ENCODE data around the gene CCNJL.

The CCNJL gene

DNA sequence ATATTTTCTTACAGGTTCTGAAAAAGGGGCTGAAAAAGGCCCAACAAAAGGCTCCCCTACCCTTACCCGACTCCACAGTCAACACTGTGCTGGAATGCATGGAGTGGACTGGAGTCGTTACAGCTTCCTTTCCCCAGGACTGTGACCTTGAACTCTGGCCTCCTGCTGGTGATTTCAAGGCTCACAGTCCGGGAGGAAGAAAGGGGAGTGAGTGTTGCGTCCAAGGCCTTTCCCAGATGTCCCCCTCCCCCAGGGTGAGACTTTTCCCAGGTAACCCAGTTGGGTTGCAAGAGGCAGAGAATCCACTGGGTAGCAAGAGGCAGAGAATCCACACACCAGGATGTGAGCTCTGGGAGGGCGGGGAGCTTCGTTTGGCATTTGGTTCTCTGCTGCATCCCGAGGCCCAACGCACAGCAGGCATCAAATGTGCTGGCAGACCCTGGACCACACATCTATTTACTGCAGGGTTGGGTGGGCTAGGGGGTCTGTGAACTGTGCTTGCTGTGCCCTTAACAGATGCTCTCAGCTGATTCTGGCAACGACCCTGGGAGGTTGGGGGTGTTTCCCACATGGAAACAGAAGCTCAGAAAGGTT is 45.5 kb downstream of the CCNJL start:
- CTCF ChIA-PET = no interaction called here
- DNase-seq (ENCODE audit: extremely low spot score) = no peak
- POLR2A ChIA-PET = no interaction called here
- no peak for TF ChIP-seq FOXA1 (IDR thresholded peaks at IDR 0.05)
- no peak for TF ChIP-seq LEF1 (IDR thresholded peaks at IDR 0.05; ENCODE audit: borderline replicate concordance)
- no peak for TF ChIP-seq SP1 (IDR thresholded peaks at IDR 0.05)
- TF ChIP-seq L3MBTL2 (conservative IDR thresholded peaks at IDR 0.05) = no peak
- TF ChIP-seq HDGF (IDR thresholded peaks at IDR 0.05; ENCODE audit: borderline replicate concordance) = no peak
- no peak for TF ChIP-seq FOXK2 (IDR thresholded peaks at IDR 0.05)
- no peak for TF ChIP-seq ZNF384 (IDR thresholded peaks at IDR 0.05)
- no peak for TF ChIP-seq ELF4 (IDR thresholded peaks at IDR 0.05)
- no peak for TF ChIP-seq CTBP1 (IDR thresholded peaks at IDR 0.05; ENCODE audit: borderline replicate concordance)
- no peak for TF ChIP-seq SUZ12 (IDR thresholded peaks at IDR 0.05)
- no peak for TF ChIP-seq BHLHE40 (IDR thresholded peaks at IDR 0.05; ENCODE audit: borderline replicate concordance)
- TF ChIP-seq, protein P1, sequence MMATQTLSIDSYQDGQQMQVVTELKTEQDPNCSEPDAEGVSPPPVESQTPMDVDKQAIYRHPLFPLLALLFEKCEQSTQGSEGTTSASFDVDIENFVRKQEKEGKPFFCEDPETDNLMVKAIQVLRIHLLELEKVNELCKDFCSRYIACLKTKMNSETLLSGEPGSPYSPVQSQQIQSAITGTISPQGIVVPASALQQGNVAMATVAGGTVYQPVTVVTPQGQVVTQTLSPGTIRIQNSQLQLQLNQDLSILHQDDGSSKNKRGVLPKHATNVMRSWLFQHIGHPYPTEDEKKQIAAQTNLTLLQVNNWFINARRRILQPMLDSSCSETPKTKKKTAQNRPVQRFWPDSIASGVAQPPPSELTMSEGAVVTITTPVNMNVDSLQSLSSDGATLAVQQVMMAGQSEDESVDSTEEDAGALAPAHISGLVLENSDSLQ (IDR thresholded peaks at IDR 0.05) = no peak
- TF ChIP-seq TARDBP (IDR thresholded peaks at IDR 0.05) = no peak
- no peak for TF ChIP-seq ARNT (IDR thresholded peaks at IDR 0.05)

DNA sequence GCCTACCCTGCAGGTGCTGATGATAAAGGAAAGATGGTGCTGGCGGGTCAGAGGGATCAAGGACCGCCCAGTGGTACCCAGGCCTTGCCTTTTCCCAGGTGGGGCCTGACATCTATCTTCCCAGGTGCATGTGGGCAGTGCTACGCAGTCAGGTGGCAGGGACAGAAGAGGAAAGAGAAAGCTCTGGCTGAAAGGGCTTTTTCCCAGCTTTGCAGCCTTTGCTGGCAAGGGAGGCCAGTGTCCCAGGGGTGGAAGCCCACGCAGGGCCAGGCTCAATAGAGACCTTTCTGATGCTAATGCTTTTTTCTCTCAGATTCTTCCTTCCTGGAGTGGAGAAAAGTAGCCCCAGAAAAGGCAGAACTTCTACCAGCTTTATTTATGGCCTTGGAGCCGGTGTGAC is 46.3 kb downstream of the CCNJL start:
- ChIA-PET CTCF (no interaction called here), POLR2A (no interaction called here)
- TF ChIP-seq LEF1 (IDR thresholded peaks at IDR 0.05; ENCODE audit: borderline replicate concordance) = no peak
- TF ChIP-seq SUZ12 (IDR thresholded peaks at IDR 0.05) = no peak
- TF ChIP-seq, protein P1 (IDR thresholded peaks at IDR 0.05) = no peak
- TF ChIP-seq FOXM1 (IDR thresholded peaks at IDR 0.05; ENCODE audit: borderline replicate concordance) = no peak
- no peak for TF ChIP-seq L3MBTL2 (conservative IDR thresholded peaks at IDR 0.05)
- TF ChIP-seq HDGF (IDR thresholded peaks at IDR 0.05; ENCODE audit: borderline replicate concordance) = no peak
- no peak for TF ChIP-seq NFRKB (IDR thresholded peaks at IDR 0.05)
- TF ChIP-seq ELF4 (IDR thresholded peaks at IDR 0.05) = no peak
- TF ChIP-seq ZNF384 (IDR thresholded peaks at IDR 0.05) = no peak
- no peak for TF ChIP-seq ARNT (IDR thresholded peaks at IDR 0.05)
- no peak for TF ChIP-seq CTBP1 (IDR thresholded peaks at IDR 0.05; ENCODE audit: borderline replicate concordance)
- no peak for TF ChIP-seq FOXK2 (IDR thresholded peaks at IDR 0.05)
- TF ChIP-seq BHLHE40 (IDR thresholded peaks at IDR 0.05; ENCODE audit: borderline replicate concordance) = no peak
- DNase-seq (ENCODE audit: extremely low spot score) = no peak

DNA sequence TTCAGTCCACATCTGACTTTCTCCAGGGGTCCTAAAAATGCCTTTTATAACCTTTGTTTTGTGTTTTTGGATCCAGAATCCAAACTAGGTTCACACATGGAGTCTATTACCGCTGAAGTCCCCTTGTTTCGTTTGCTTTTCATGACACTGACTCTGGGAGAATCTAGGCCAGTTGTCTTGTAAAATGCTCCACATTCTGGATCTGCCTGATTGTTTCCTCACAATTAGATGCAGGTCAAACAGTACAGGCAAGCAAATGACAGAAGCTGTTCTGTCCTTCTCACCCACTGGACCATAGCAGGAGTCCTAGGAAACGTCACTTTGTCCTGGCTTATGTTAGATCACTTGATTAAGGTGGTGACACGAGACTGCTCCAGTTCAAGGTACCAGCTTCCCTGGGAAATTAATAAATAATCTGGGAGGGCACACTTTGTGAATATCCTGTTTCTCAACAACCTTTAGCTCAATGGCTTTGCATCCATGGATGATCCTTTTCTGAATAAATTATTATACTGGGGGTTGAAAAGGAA is 49.0 kb downstream of the CCNJL start:
- POLR2A ChIA-PET = no interaction called here
- DNase-seq (ENCODE audit: extremely low spot score) = no peak
- CTCF ChIA-PET = no interaction called here
- TF ChIP-seq FOXM1 (IDR thresholded peaks at IDR 0.05; ENCODE audit: borderline replicate concordance) = no peak
- no peak for TF ChIP-seq NFRKB (IDR thresholded peaks at IDR 0.05)
- TF ChIP-seq BHLHE40 (IDR thresholded peaks at IDR 0.05; ENCODE audit: borderline replicate concordance) = no peak
- no peak for TF ChIP-seq ZNF384 (IDR thresholded peaks at IDR 0.05)

DNA sequence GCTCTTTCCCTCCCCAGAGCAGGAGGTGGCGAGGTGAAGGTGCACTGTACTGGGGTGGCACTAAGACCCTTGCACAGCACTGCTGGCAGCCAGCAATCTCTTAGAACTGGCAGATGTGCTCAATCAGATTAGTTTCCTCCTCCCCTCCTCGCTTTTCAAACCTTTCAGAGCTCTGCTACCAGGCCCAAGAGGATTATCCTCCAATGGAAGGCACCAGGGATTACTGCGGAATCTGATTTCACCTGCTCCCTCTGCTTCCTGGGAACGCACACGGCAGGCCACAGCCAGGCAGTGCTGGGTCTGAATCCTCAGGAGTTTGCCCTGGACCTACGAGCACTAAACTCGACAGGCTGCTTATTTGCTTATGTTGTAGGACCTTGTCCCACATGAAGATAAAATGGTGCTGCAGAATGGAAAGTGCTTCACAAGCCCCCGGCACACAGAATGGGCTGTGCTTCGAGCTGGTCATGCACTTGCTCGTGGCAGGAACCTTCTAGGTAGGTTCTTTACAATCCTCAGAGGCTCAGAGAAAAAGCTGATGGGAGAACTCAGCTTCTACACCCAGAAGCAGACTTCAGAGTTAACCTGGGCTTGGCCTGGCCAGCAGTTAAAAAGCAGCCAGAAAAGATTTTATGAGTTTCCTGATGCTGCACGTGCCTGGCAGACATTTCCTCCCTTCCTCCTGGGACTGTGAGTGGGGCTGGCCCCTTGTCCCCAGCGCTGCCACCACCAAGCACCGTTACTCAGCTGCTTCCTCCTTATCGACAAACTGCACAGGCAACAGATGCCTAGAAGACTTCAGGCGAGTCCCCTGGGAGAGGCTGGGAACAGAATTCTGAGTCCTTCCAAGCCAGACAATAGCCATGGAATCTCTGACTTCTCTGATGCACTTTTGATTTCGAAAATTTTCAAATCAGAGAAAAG is 50.0 kb downstream of the CCNJL start:
- POLR2A ChIA-PET = no interaction called here

DNA sequence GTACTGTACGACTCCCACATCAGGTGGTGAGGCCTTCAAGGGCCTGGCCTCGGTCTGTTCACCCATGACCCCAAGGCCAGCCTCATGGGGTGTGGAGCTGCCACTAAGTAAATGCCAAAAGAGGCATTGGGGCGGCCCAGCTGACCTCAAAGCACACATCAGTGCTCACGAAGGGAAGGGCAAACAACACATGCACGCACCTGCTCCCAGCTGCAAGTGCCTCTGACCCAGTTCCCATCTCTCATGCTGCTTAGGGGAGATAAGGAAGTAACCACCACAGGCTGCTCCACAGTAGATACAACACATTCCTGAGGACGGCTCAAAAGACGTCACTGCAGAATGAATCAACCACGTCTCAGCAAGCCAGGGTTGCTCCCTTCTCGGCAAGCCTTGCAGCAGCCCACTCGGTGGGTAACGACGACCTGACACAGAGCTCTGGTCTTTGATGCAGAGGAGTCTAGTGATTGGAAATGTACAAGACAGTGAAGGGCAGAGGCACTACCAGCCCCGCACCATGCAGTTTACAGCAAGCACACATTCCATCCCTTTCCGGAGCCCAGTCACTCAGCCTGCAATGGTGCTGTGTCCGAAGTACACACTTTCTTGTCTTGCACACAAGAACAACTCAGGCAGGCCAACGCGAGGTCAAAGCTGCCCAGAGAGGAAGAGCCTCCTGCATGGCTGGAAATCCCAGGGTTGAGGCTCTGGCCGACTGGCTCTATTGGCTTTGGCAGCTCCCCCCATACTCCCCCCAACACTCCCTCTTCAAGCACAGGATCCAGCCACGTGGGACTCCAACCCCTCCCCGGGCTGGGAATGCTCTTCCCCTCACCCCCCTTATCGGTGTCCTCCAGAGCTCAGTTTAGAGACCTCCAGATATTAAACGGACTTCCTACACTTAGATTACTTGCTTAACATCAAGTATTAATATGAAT is 51.2 kb downstream of the CCNJL start:
- TF ChIP-seq ELF4 (IDR thresholded peaks at IDR 0.05) (no peak), CTBP1 (IDR thresholded peaks at IDR 0.05; ENCODE audit: borderline replicate concordance) (no peak), TARDBP (IDR thresholded peaks at IDR 0.05) (no peak), SP1 (IDR thresholded peaks at IDR 0.05) (no peak), HDGF (IDR thresholded peaks at IDR 0.05; ENCODE audit: borderline replicate concordance) (no peak), FOXA1 (IDR thresholded peaks at IDR 0.05) (no peak), ZNF384 (IDR thresholded peaks at IDR 0.05) (no peak), LEF1 (IDR thresholded peaks at IDR 0.05; ENCODE audit: borderline replicate concordance) (no peak), NFRKB (IDR thresholded peaks at IDR 0.05) (no peak), BHLHE40 (IDR thresholded peaks at IDR 0.05; ENCODE audit: borderline replicate concordance) (no peak), FOXM1 (IDR thresholded peaks at IDR 0.05; ENCODE audit: borderline replicate concordance) (no peak), FOXK2 (IDR thresholded peaks at IDR 0.05) (no peak), ARNT (IDR thresholded peaks at IDR 0.05) (no peak), SUZ12 (IDR thresholded peaks at IDR 0.05) (no peak), L3MBTL2 (conservative IDR thresholded peaks at IDR 0.05) (no peak)
- TF ChIP-seq, protein P1 (IDR thresholded peaks at IDR 0.05) = no peak
- CTCF ChIA-PET = interaction anchor here (0.6 to 1.0 kb wide), 2 partner anchors 16 to 239 kb away, joined by 3 read pairs; no protein-coding TSS in a partner anchor
- POLR2A ChIA-PET = no interaction called here
- DNase-seq (ENCODE audit: extremely low spot score) = no peak

More for the DNA sequence above, 50.0 kb downstream of the CCNJL start:
- TF ChIP-seq LEF1 (IDR thresholded peaks at IDR 0.05; ENCODE audit: borderline replicate concordance) (no peak), NFRKB (IDR thresholded peaks at IDR 0.05) (no peak), HDGF (IDR thresholded peaks at IDR 0.05; ENCODE audit: borderline replicate concordance) (no peak), ELF4 (IDR thresholded peaks at IDR 0.05) (no peak), FOXA1 (IDR thresholded peaks at IDR 0.05) (no peak), L3MBTL2 (conservative IDR thresholded peaks at IDR 0.05) (no peak), SP1 (IDR thresholded peaks at IDR 0.05) (no peak)
- no peak for DNase-seq (ENCODE audit: extremely low spot score)
- CTCF ChIA-PET = interaction anchor here (1.0 kb wide), 1 partner anchor 17 kb away, joined by 3 read pairs; no protein-coding TSS in a partner anchor

Measured in HEK293T (cell line).